Measurements from ENCODE around the gene MAP3K5. TPM values are rescaled to one million over a fixed set of nuclear protein-coding genes. Genes with fewer than 3 reads are reported as not detected.

The MAP3K5 gene
- total RNA-seq, 6 donors from 2014 or later: 26.4 to 45.1 (median 41.8) TPM

GRCh38 chr6:136784910-136785746, 7.1 kb downstream of the MAP3K5 start:
- Histone ChIP-seq H3K27ac (peak overlapping the region; percentile 56 to 78 (median 58)), H3K4me1 (peaks cover 57 to 85% (median 66%) of the 10 kb centered on the region in 4 donors), H3K4me3 (peak overlapping the region in 2 of 4 donors; percentile 10 to 38), H3K27me3 (no peaks in the 10 kb centered on the region), H3K36me3 (no peaks in the 10 kb centered on the region), H3K9me3 (no peaks in the 10 kb centered on the region)
- peak; percentile 67 to 82 for ATAC-seq (ENCODE audit: low FRiP score in 2 of 2)
- peak in 1 of 2 donors; percentile 87 for DNase-seq
- no peak for TF ChIP-seq EP300 (IDR thresholded peaks at IDR 0.05)
- TF ChIP-seq POLR2A (IDR thresholded peaks at IDR 0.05): peak in 1 of 4 donors; percentile 29
- peak; percentile 58 to 61 for TF ChIP-seq POLR2AphosphoS5 (IDR thresholded peaks at IDR 0.05)
- WGBS, 2 donors: 42 to 57% methylated on average over 10 of the region's 10 CpGs

GRCh38 chr6:136784271-136784664, 8.0 kb downstream of the MAP3K5 start:
- Histone ChIP-seq H3K27me3 (no peaks in the 10 kb centered on the region), H3K9me3 (no peaks in the 10 kb centered on the region), H3K27ac (peak overlapping the region; percentile 56 to 78 (median 58)), H3K4me3 (peak overlapping the region in 3 of 4 donors; percentile 10 to 38 (median 11)), H3K4me1 (peaks cover 62 to 85% (median 64%) of the 10 kb centered on the region in 4 donors), H3K36me3 (no peaks in the 10 kb centered on the region)
- TF ChIP-seq CTCF (IDR thresholded peaks at IDR 0.05) (no peak), POLR2A (IDR thresholded peaks at IDR 0.05) (peak in 1 of 4 donors; percentile 19), POLR2AphosphoS5 (IDR thresholded peaks at IDR 0.05) (no peak)
- no peak for ATAC-seq (ENCODE audit: low FRiP score in 2 of 2)
- 58 to 60% methylated on average over 8 of the region's 8 CpGs for WGBS, 2 donors
- no peak for DNase-seq

GRCh38 chr6:136783495-136784270, 8.6 kb downstream of the MAP3K5 start:
- Histone ChIP-seq H3K36me3 (no peaks in the 10 kb centered on the region), H3K4me1 (peaks cover 57 to 79% (median 59%) of the 10 kb centered on the region in 4 donors), H3K27ac (peak overlapping the region; percentile 56 to 78 (median 58)), H3K27me3 (no peaks in the 10 kb centered on the region), H3K9me3 (no peaks in the 10 kb centered on the region), H3K4me3 (peak overlapping the region in 3 of 4 donors; percentile 10 to 38 (median 11))
- ATAC-seq (ENCODE audit: low FRiP score in 2 of 2): peak; percentile 81 to 82
- WGBS, 2 donors: 46 to 59% methylated on average over 9 of the region's 9 CpGs
- TF ChIP-seq POLR2AphosphoS5 (IDR thresholded peaks at IDR 0.05) (no peak), POLR2A (IDR thresholded peaks at IDR 0.05) (peak in 1 of 4 donors; percentile 40), CTCF (IDR thresholded peaks at IDR 0.05) (peak in 1 of 6 experiments; percentile 4), EP300 (IDR thresholded peaks at IDR 0.05) (no peak)
- DNase-seq: peak in 1 of 2 donors; percentile 78

- H3K36me3 ChIP-seq: no peaks in the 10 kb centered on the region
- no peak overlapping the region for H3K4me3 ChIP-seq
- ATAC-seq (ENCODE audit: low FRiP score in 2 of 2) (no peak), DNase-seq (no peak)
- H3K27ac ChIP-seq: peak overlapping the region in 2 of 4 donors; percentile 3 to 56
- no peak for TF ChIP-seq EP300 (IDR thresholded peaks at IDR 0.05)
- no peak for TF ChIP-seq CTCF (IDR thresholded peaks at IDR 0.05)
- TF ChIP-seq POLR2A (IDR thresholded peaks at IDR 0.05): no peak
- TF ChIP-seq POLR2AphosphoS5 (IDR thresholded peaks at IDR 0.05): no peak
- H3K27me3 ChIP-seq: no peaks in the 10 kb centered on the region
- 91 to 94% methylated on average over 6 of the region's 6 CpGs for WGBS, 2 donors
- H3K9me3 ChIP-seq: no peaks in the 10 kb centered on the region
- peaks cover 50 to 73% (median 54%) of the 10 kb centered on the region in 4 donors for H3K4me1 ChIP-seq
Measured at GRCh38 chr6:136783021-136783420, 9.3 kb downstream of the MAP3K5 start.
